Measurements from ENCODE around the gene NHSL2. TPM values are rescaled to one million over a fixed set of nuclear protein-coding genes. Genes with fewer than 3 reads are reported as not detected.
"Not testable (repeated sequence)": the region's sequence is repeated elsewhere in the genome, so short reads cannot be mapped to it uniquely, and the experiment has no call there.

The NHSL2 gene
- total RNA-seq, 4 donors from 2014 or later: 16.2 to 26.5 (median 23.0) TPM

- Histone ChIP-seq H3K36me3 (no peaks in the 10 kb centered on the region), H3K27me3 (peaks cover 0 to 10% of the 10 kb centered on the region in 2 donors), H3K27ac (no peak overlapping the region), H3K9me3 (no peaks in the 10 kb centered on the region), H3K4me3 (no peak overlapping the region), H3K4me1 (no peaks in the 10 kb centered on the region)
- TF ChIP-seq POLR2A (IDR thresholded peaks at IDR 0.05) (no peak), CTCF (IDR thresholded peaks at IDR 0.05) (no peak), EP300 (IDR thresholded peaks at IDR 0.05) (no peak)
- 83 to 86% methylated on average over 8 to 10 of the region's 10 CpGs for WGBS, 2 donors
- DNase-seq (ENCODE audit: low spot score in 2 of 2): no peak
Measured at GRCh38 chrX:72159769-72160168, 249.1 kb downstream of the NHSL2 start.

- H3K4me3 ChIP-seq: no peak overlapping the region
- WGBS, 2 donors: 75 to 77% methylated on average over 4 of the region's 4 CpGs
- H3K4me1 ChIP-seq: no peaks in the 10 kb centered on the region
- TF ChIP-seq EP300 (IDR thresholded peaks at IDR 0.05): no peak
- no peak for DNase-seq (ENCODE audit: low spot score in 2 of 2)
- H3K27me3 ChIP-seq: peaks cover 0 to 10% of the 10 kb centered on the region in 2 donors
- no peaks in the 10 kb centered on the region for H3K9me3 ChIP-seq
- no peaks in the 10 kb centered on the region for H3K36me3 ChIP-seq
- no peak overlapping the region for H3K27ac ChIP-seq
Measured at GRCh38 chrX:72165551-72165950, 254.9 kb downstream of the NHSL2 start.

DNA sequence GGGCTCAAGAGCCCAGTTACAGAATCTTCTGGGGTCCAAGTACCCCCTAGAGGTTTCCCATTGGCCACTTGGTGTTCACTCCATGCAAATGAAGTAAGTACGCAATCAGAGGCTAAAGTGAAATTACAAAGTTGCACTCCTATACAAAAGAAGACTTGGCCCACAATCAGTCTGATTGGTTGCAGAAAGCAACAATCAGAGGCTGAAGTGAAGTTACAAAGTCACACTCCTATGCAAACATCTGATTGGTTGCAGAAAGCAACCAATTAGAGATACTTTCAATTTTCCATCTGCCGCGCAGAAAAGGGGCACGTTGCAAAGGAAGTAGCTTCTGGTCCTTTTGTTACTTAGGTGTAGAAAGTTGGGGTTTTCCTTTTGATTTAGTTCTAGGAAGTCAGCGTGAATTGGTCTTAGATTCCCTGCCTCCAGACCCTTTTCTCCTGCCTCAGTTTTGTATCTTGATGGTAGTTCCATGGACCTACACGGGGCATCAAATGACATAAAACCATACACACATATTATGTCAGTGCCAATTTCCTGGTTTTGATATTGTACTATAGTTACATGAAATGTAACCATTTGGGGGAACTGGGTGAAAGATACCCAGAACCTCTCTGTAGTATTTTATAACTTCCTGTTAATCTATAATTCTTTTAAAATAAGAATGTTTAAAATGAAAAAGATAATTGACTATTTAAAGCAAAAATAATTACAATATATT lies 258.5 kb downstream of the NHSL2 start:
- Histone ChIP-seq H3K27ac (no peak overlapping the region), H3K4me1 (no peaks in the 10 kb centered on the region), H3K36me3 (no peaks in the 10 kb centered on the region), H3K4me3 (peak overlapping the region in 2 of 4 donors; percentile 7 to 15), H3K9me3 (no peaks in the 10 kb centered on the region), H3K27me3 (no peaks in the 10 kb centered on the region)
- TF ChIP-seq EP300 (IDR thresholded peaks at IDR 0.05) (no peak), POLR2A (IDR thresholded peaks at IDR 0.05) (no peak), CTCF (IDR thresholded peaks at IDR 0.05) (no peak)
- no peak for DNase-seq (ENCODE audit: low spot score in 2 of 2)
- WGBS, 2 donors: 62 to 63% methylated on average over 6 of the region's 6 CpGs

DNA sequence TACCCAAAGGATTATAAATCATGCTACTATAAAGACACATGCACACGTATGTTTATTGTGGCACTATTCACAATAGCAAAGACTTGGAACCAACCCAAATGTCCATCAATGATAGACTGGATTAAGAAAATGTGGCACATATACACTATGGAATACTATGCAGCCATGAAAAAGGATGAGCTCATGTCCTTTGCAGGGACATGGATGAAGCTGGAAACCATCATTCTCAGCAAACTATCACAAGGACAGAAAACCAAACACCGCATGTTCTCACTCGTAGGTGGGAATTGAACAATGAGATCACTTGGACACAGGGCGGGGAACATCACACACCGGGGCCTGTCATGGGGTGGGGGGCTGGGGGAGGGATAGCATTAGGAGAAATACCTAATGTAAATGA lies 265.6 kb downstream of the NHSL2 start:
- H3K9me3 ChIP-seq; H3K4me1 ChIP-seq; H3K27ac ChIP-seq; H3K36me3 ChIP-seq; H3K27me3 ChIP-seq; H3K4me3 ChIP-seq; DNase-seq (ENCODE audit: low spot score in 2 of 2): not testable (repeated sequence)
- 97 to 100% methylated on average over 1 to 5 of the region's 5 CpGs for WGBS, 2 donors

GRCh38 chrX:72176981-72177380 lies 266.3 kb downstream of the NHSL2 start:
- no peak overlapping the region for H3K4me3 ChIP-seq
- no peak overlapping the region for H3K27ac ChIP-seq
- no peaks in the 10 kb centered on the region for H3K36me3 ChIP-seq
- TF ChIP-seq POLR2A (IDR thresholded peaks at IDR 0.05) (no peak), CTCF (IDR thresholded peaks at IDR 0.05) (no peak), EP300 (IDR thresholded peaks at IDR 0.05) (no peak)
- no peak for DNase-seq (ENCODE audit: low spot score in 2 of 2)
- H3K27me3 ChIP-seq: no peaks in the 10 kb centered on the region
- H3K4me1 ChIP-seq: peaks cover 0 to 7% (median 0%) of the 10 kb centered on the region in 4 donors
- H3K9me3 ChIP-seq: no peaks in the 10 kb centered on the region
- WGBS, 2 donors: 51 to 71% methylated on average over 2 of the region's 2 CpGs

DNA sequence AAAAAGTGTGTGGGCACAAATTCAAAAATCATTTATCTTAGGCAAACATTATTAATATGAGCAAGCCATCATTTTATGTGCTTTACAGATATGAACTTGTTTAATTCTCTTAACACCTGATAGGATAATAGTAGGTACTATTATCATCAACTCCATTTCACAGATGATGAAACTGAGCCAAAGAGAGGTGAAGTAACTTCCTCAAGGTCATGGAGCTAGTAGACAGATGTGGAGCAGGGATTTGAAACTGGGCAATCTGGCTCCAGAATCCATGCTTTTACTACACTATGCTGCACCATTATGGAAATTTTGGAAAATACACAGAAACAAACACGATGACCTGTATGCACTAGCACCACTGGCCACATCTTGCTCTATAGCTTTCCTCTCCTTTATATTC lies 269.9 kb downstream of the NHSL2 start:
- no peak for TF ChIP-seq EP300 (IDR thresholded peaks at IDR 0.05)
- no peak for TF ChIP-seq POLR2A (IDR thresholded peaks at IDR 0.05)
- TF ChIP-seq CTCF (IDR thresholded peaks at IDR 0.05): no peak
- H3K4me1 ChIP-seq: peaks cover 0 to 23% (median 0%) of the 10 kb centered on the region in 4 donors
- H3K36me3 ChIP-seq: no peaks in the 10 kb centered on the region
- peak overlapping the region in 1 of 4 donors; percentile 67 for H3K4me3 ChIP-seq
- WGBS, 2 donors: 30 to 52% methylated on average over 1 of the region's 1 CpG
- no peak for DNase-seq (ENCODE audit: low spot score in 2 of 2)
- no peaks in the 10 kb centered on the region for H3K27me3 ChIP-seq
- no peaks in the 10 kb centered on the region for H3K9me3 ChIP-seq
- peak overlapping the region in 3 of 4 donors; percentile 71 to 84 (median 73) for H3K27ac ChIP-seq
